Spinal cord (tissue), 10 donors: Measurements from ENCODE around the gene PLCL1. TPM values are rescaled to one million over a fixed set of nuclear protein-coding genes. Genes with fewer than 3 reads are reported as not detected.

Experiments used
- DNase-seq, 6 donors: peaks; one replicate each; pipeline versions ENCODE4 v3.0.0 to v3.0.0-alpha.2; 2013 to 2015; ENCODE audit warnings: low spot score in 6 of 6, low read depth in 4 of 6
- H3K27ac ChIP-seq: one replicate; pipeline ENCODE4 v1.5.1; 2013; ENCODE audit warnings: low read depth, low read length, control low read depth
- H3K27me3 ChIP-seq: one replicate; pipeline ENCODE4 v1.6.1; 2013; ENCODE audit warnings: low read length; ENCODE audit not compliant: control insufficient read depth, insufficient read depth
- H3K36me3 ChIP-seq: one replicate; pipeline ENCODE4 v1.6.1; 2013; ENCODE audit warnings: low read length; ENCODE audit not compliant: control insufficient read depth, insufficient read depth
- H3K4me1 ChIP-seq: one replicate; pipeline ENCODE4 v1.6.1; 2013; ENCODE audit warnings: low read length; ENCODE audit not compliant: control insufficient read depth, insufficient read depth
- H3K4me3 ChIP-seq: one replicate; pipeline ENCODE4 v1.5.1; 2013; ENCODE audit warnings: low read depth, low read length, control low read depth
- H3K9me3 ChIP-seq: one replicate; pipeline ENCODE4 v1.6.1; 2013; ENCODE audit warnings: low read length; ENCODE audit not compliant: control insufficient read depth, insufficient read depth
- WGBS: methylation state at CpG from one replicate; pipeline ENCODE4 v1.1.5; 2013; ENCODE audit warnings: missing lambda C conversion rate; ENCODE audit not compliant: insufficient coverage; 5-methylcytosine and 5-hydroxymethylcytosine counted together
- polyA plus RNA-seq, 2 donors: library from polyadenylated mRNA; unstranded; fragments of 120-200 nt; gene quantifications; one replicate each; pipeline ENCODE4 v1.2.1, GENCODE V29; 2013; ENCODE audit not compliant: insufficient read length in 2 of 2
- total RNA-seq, 2 donors: library from RNA; depleted of rRNA in 1 of 2; stranded (reverse); fragments of 120-200 nt in 1 of 2; fragments of >200 nt in 1 of 2; gene quantifications; one replicate each; pipeline versions ENCODE4 v1.2.3 to v1.2.4, GENCODE V29; 2013 to 2014
- donor health status: healthy.

PLCL1 gene
- total and polyA plus RNA-seq, 4 donors = 9.5 to 22.0 (median 13.5) TPM

- Histone ChIP-seq H3K4me1 (no peaks in the 10 kb centered on the region), H3K27ac (no peak overlapping the region), H3K4me3 (no peak overlapping the region), H3K36me3 (no peaks in the 10 kb centered on the region), H3K9me3 (no peaks in the 10 kb centered on the region), H3K27me3 (no peaks in the 10 kb centered on the region)
- DNase-seq = no peak
Observed at GRCh38 chr2:197927994-197928393, 123.6 kb downstream of the PLCL1 start.

GRCh38 chr2:197929008-197929885, 124.9 kb downstream of the PLCL1 start:
- H3K4me3 ChIP-seq = no peak overlapping the region
- no peak overlapping the region for H3K27ac ChIP-seq
- DNase-seq = no peak
- no CpG with 5 or more reads among the region's 5 CpGs for WGBS
- no peaks in the 10 kb centered on the region for H3K4me1 ChIP-seq
- no peaks in the 10 kb centered on the region for H3K9me3 ChIP-seq
- H3K27me3 ChIP-seq = no peaks in the 10 kb centered on the region
- H3K36me3 ChIP-seq = no peaks in the 10 kb centered on the region

- Histone ChIP-seq H3K4me1 (no peaks in the 10 kb centered on the region), H3K27me3 (no peaks in the 10 kb centered on the region), H3K4me3 (no peak overlapping the region), H3K27ac (no peak overlapping the region), H3K36me3 (no peaks in the 10 kb centered on the region), H3K9me3 (no peaks in the 10 kb centered on the region)
- DNase-seq = no peak
Observed at GRCh38 chr2:197929886-197930227, 125.5 kb downstream of the PLCL1 start.

- Histone ChIP-seq H3K27me3 (no peaks in the 10 kb centered on the region), H3K4me1 (no peaks in the 10 kb centered on the region), H3K27ac (no peak overlapping the region), H3K4me3 (no peak overlapping the region), H3K9me3 (no peaks in the 10 kb centered on the region), H3K36me3 (no peaks in the 10 kb centered on the region)
- 100% methylated on average over 1 of the region's 4 CpGs for WGBS
- no peak for DNase-seq
Observed at GRCh38 chr2:197930570-197931278, 126.3 kb downstream of the PLCL1 start.

- WGBS = no CpG with 5 or more reads among the region's 1 CpG
- H3K4me1 ChIP-seq = no peaks in the 10 kb centered on the region
- no peak overlapping the region for H3K27ac ChIP-seq
- no peaks in the 10 kb centered on the region for H3K9me3 ChIP-seq
- no peaks in the 10 kb centered on the region for H3K27me3 ChIP-seq
- DNase-seq = no peak
- no peaks in the 10 kb centered on the region for H3K36me3 ChIP-seq
- H3K4me3 ChIP-seq = no peak overlapping the region
Observed at GRCh38 chr2:197931661-197932312, 127.4 kb downstream of the PLCL1 start.

- Histone ChIP-seq H3K27me3 (no peaks in the 10 kb centered on the region), H3K36me3 (no peaks in the 10 kb centered on the region), H3K9me3 (no peaks in the 10 kb centered on the region), H3K4me1 (no peaks in the 10 kb centered on the region), H3K27ac (no peak overlapping the region), H3K4me3 (no peak overlapping the region)
- DNase-seq = no peak
- WGBS = no CpG with 5 or more reads among the region's 5 CpGs
Observed at GRCh38 chr2:197932374-197932773, 128.0 kb downstream of the PLCL1 start.

GRCh38 chr2:197934261-197934933, 130.0 kb downstream of the PLCL1 start:
- H3K4me1 ChIP-seq = no peaks in the 10 kb centered on the region
- no peaks in the 10 kb centered on the region for H3K27me3 ChIP-seq
- H3K9me3 ChIP-seq = no peaks in the 10 kb centered on the region
- no peak overlapping the region for H3K4me3 ChIP-seq
- H3K27ac ChIP-seq = no peak overlapping the region
- no CpG with 5 or more reads among the region's 4 CpGs for WGBS
- no peaks in the 10 kb centered on the region for H3K36me3 ChIP-seq
- DNase-seq = peak in 2 of 6 donors; percentile 55 to 67

GRCh38 chr2:197934934-197935289, 130.5 kb downstream of the PLCL1 start:
- Histone ChIP-seq H3K27ac (no peak overlapping the region), H3K9me3 (no peaks in the 10 kb centered on the region), H3K4me3 (no peak overlapping the region), H3K27me3 (no peaks in the 10 kb centered on the region), H3K36me3 (no peaks in the 10 kb centered on the region), H3K4me1 (no peaks in the 10 kb centered on the region)
- DNase-seq = no peak
- WGBS = 67% methylated on average over 1 of the region's 4 CpGs

GRCh38 chr2:197937814-197938213, 133.4 kb downstream of the PLCL1 start:
- WGBS = 86% methylated on average over 1 of the region's 1 CpG
- H3K27me3 ChIP-seq = no peaks in the 10 kb centered on the region
- no peaks in the 10 kb centered on the region for H3K36me3 ChIP-seq
- no peaks in the 10 kb centered on the region for H3K4me1 ChIP-seq
- DNase-seq = no peak
- H3K27ac ChIP-seq = no peak overlapping the region
- no peak overlapping the region for H3K4me3 ChIP-seq
- H3K9me3 ChIP-seq = no peaks in the 10 kb centered on the region
